K562 (cell line): ENCODE results near the gene MBD5. TPM values are rescaled to one million over a fixed set of nuclear protein-coding genes. Genes with fewer than 3 reads are reported as not detected.

ENCODE experiments used
- ATAC-seq: fragments of 200-7000 bp; cut with Tn5 transposase; 3 replicates; pipeline ENCODE4 v1.9.1; 2020; ENCODE audit warnings: moderate library complexity
- BruUV-seq: library from RNA; stranded (reverse); fragments of 400-500 nt; replicated peaks from 2 replicates; lab custom pipeline; 2021; lab: Mats Ljungman, UMichigan
- CTCF ChIA-PET: fragments of 300-600 bp; formaldehyde crosslinking; extraction: SDS; loops from one replicate; lab custom pipeline; 2021; ENCODE audit warnings: low intra/inter-chr PET ratio; lab: Yijun Ruan, JAX
- POLR2A ChIA-PET: fragments of 300-600, 350-650 bp; sonication (Branson Sonifier 250); formaldehyde crosslinking; extraction: SDS; loops from one replicate; lab custom pipeline; 2021; ENCODE audit warnings: antibody characterized with exemption, inconsistent platforms; lab: Yijun Ruan, JAX
- DNase-seq, 4 experiments: peaks; one replicate each; pipeline versions ENCODE4 v3.0.0 to v3.0.0-alpha.2; 2011 to 2018; ENCODE audit warnings: low spot score in 3 of 4, mixed read lengths in 3 of 4; ENCODE audit errors: extremely low read depth in 1 of 4
- FAIRE-seq: peaks from 2 replicates; lab custom pipeline; 2011; peaks lifted over from hg19 to GRCh38; lab: Jason Lieb, UNC
- H2AFZ ChIP-seq: 2 replicates; pipeline ENCODE4 v1.6.0; 2011; ENCODE audit warnings: low read depth, low read length, control low read depth, inconsistent platforms
- H3K27ac ChIP-seq: fragments of 200-600 bp; 3 replicates; pipeline ENCODE4 v1.8.0; 2011; ENCODE audit warnings: low read depth, mild to moderate bottlenecking, control low read depth, inconsistent platforms, low read length, moderate library complexity, mixed read lengths; ENCODE audit errors: extremely low read depth
- H3K27me3 ChIP-seq, 2 experiments: fragments of 300-600 bp in 1 of 2; 2 replicates in 1 of 2; 3 replicates in 1 of 2; pipeline versions ENCODE4 v1.6.0 to v1.8.0; 2011; ENCODE audit warnings: inconsistent platforms in 2 of 2, low read length in 2 of 2, mild to moderate bottlenecking in 1 of 2, mixed read lengths in 1 of 2, moderate library complexity in 1 of 2; ENCODE audit not compliant: control insufficient read depth in 2 of 2, insufficient read depth in 2 of 2
- H3K36me3 ChIP-seq: fragments of 300-600 bp; 3 replicates; pipeline ENCODE4 v1.8.0; 2011; ENCODE audit warnings: mild to moderate bottlenecking, low read length, inconsistent platforms; ENCODE audit not compliant: control insufficient read depth, insufficient read depth
- H3K4me1 ChIP-seq, 2 experiments: fragments of 200-600 bp in 1 of 2; replicated peaks in 1 of 2; 2 replicates in 1 of 2; 3 replicates in 1 of 2; pipeline versions ENCODE4 v1.5.1 to v1.8.0; 2011; ENCODE audit warnings: inconsistent platforms in 2 of 2, low read length in 2 of 2, mild to moderate bottlenecking in 1 of 2, mixed read lengths in 1 of 2, moderate library complexity in 1 of 2; ENCODE audit not compliant: control insufficient read depth in 2 of 2, insufficient read depth in 2 of 2
- H3K4me2 ChIP-seq: 2 replicates; pipeline ENCODE4 v1.6.1; 2011; ENCODE audit warnings: low read length, control low read depth, inconsistent platforms, mixed read lengths; ENCODE audit not compliant: insufficient read depth
- H3K4me3 ChIP-seq: fragments of 200-600 bp; sonication (generic), shearing (Covaris generic); 2 replicates; pipeline ENCODE4 v1.5.1; 2016; ENCODE audit warnings: control low read depth, inconsistent platforms
- H3K79me2 ChIP-seq: fragments of 200-600 bp; 3 replicates; pipeline ENCODE4 v1.8.0; 2011; ENCODE audit warnings: low read length, inconsistent platforms; ENCODE audit not compliant: control insufficient read depth, insufficient read depth
- H3K9ac ChIP-seq, 2 experiments: 2 replicates each; pipeline versions ENCODE4 v1.6.0 to v1.6.1; 2011; ENCODE audit warnings: low read depth in 2 of 2, low read length in 2 of 2, control low read depth in 1 of 2, inconsistent platforms in 1 of 2, mild to moderate bottlenecking in 1 of 2, mixed read lengths in 1 of 2; ENCODE audit not compliant: insufficient read depth in 1 of 2
- H3K9me1 ChIP-seq: one replicate; pipeline ENCODE4 v1.6.0; 2011; ENCODE audit warnings: inconsistent platforms, mild to moderate bottlenecking, low read length, moderate library complexity; ENCODE audit not compliant: control insufficient read depth, insufficient read depth
- H3K9me3 ChIP-seq: replicated peaks from 2 replicates; pipeline ENCODE4 v1.5.1; 2011; ENCODE audit warnings: low read depth, low read length, inconsistent platforms; ENCODE audit not compliant: control insufficient read depth, insufficient read depth
- H4K20me1 ChIP-seq: replicated peaks from 2 replicates; pipeline ENCODE4 v1.6.1; 2011; ENCODE audit warnings: low read length, inconsistent platforms, mixed read lengths; ENCODE audit not compliant: control insufficient read depth, insufficient read depth
- ARID4B ChIP-seq: sonication (generic); formaldehyde crosslinking; IDR thresholded peaks from 2 replicates; pipeline ENCODE4 v1.8.0; 2022; ENCODE audit warnings: mild to moderate bottlenecking, missing genetic modification reagents
- HDAC8 ChIP-seq: fragments of 450-650 bp; IDR thresholded peaks from 2 replicates; pipeline ENCODE4 v1.6.1; 2016; ENCODE audit warnings: mild to moderate bottlenecking, missing genetic modification characterization, moderate library complexity, missing compliant biosample characterization
- HNRNPK ChIP-seq: fragments of 200-400 bp; formaldehyde crosslinking; IDR thresholded peaks from one replicate; pipeline ENCODE4 v1.6.1; 2018; ENCODE audit warnings: mild to moderate bottlenecking, low read depth, low read length; ENCODE audit not compliant: poor library complexity, severe bottlenecking
- POLR3A ChIP-seq: IDR thresholded peaks from 2 replicates; pipeline ENCODE4 v1.6.1; 2011; ENCODE audit warnings: borderline replicate concordance, mild to moderate bottlenecking, moderate library complexity; ENCODE audit not compliant: insufficient read length, insufficient read depth; ENCODE audit errors: extremely low read depth
- PTBP1 ChIP-seq: fragments of 200-400 bp; formaldehyde crosslinking; IDR thresholded peaks from 2 replicates; pipeline ENCODE4 v1.6.1; 2017; ENCODE audit warnings: low read depth, low read length
- SMARCE1 ChIP-seq: fragments of 450-650 bp; IDR thresholded peaks from 2 replicates; pipeline ENCODE4 v1.7.1; 2016; ENCODE audit warnings: mild to moderate bottlenecking
- SRSF3 ChIP-seq: fragments of 200-400 bp; formaldehyde crosslinking; IDR thresholded peaks from 2 replicates; pipeline ENCODE4 v1.6.1; 2016; ENCODE audit warnings: mild to moderate bottlenecking, low read length, moderate library complexity; ENCODE audit not compliant: insufficient read depth
- TCF3 ChIP-seq: sonication (generic); formaldehyde crosslinking; IDR thresholded peaks from 2 replicates; pipeline ENCODE4 v1.4.0; 2020; ENCODE audit warnings: mild to moderate bottlenecking, missing genetic modification reagents
- ZNF398 ChIP-seq: fragments of 250-450 bp; sonication (Bioruptor Pico); IDR thresholded peaks from 2 replicates; pipeline ENCODE4 v1.8.0; 2021; ENCODE audit warnings: moderate library complexity, mild to moderate bottlenecking, inconsistent platforms
- ZNF785 ChIP-seq: fragments of 250-450 bp; sonication (Bioruptor Pico); IDR thresholded peaks from 2 replicates; pipeline ENCODE4 v1.4.0; 2020; ENCODE audit warnings: mild to moderate bottlenecking
- ZSCAN29 ChIP-seq: fragments of 450-650 bp; IDR thresholded peaks from 2 replicates; pipeline ENCODE4 v1.6.1; 2017
- WGBS: fragments of 100-300 bp; shearing (Covaris generic); methylation state at CpG from one replicate; pipeline ENCODE4 v1.1.6; 2016; ENCODE audit warnings: low coverage, mixed read lengths; ENCODE audit not compliant: insufficient coverage; ENCODE audit errors: missing lambda C conversion rate; 5-methylcytosine and 5-hydroxymethylcytosine counted together
- in situ Hi-C: fragments of 300-500 bp; cut with MboI; formaldehyde crosslinking; loops from 4 replicates; pipeline ENCODE4 v1.15.0; 2018; ENCODE audit warnings: inconsistent platforms, mixed read lengths
- intact Hi-C: fragments of 100-400 bp; cut with micrococcal nuclease; formaldehyde crosslinking; loops from 2 replicates; pipeline ENCODE4 v1.14.2; 2022
- polyA plus RNA-seq, 8 experiments: library from polyadenylated mRNA; depleted of rRNA in 4 of 8; stranded (reverse) in 5 of 8; unstranded in 3 of 8; fragments of >200 nt; fragmentation: Nextera tagmentation in 2 of 8; fragmentation: Illumina TruSeq in 1 of 8; extraction: Ambion mirVana in 2 of 8; extraction: Trizol in 1 of 8; gene quantifications; 2 replicates each; pipeline versions ENCODE4 v1.2.1 to v1.2.3, GENCODE V29; 2011 to 2014; ENCODE audit warnings: inconsistent platforms in 1 of 8, missing spikeins in 1 of 8
- total RNA-seq, 7 experiments: library from RNA; depleted of rRNA in 6 of 7; stranded (reverse); fragments of >200 nt in 6 of 7; fragmentation: Illumina TruSeq in 2 of 7; extraction: Trizol in 2 of 7; gene quantifications; 2 replicates each; pipeline versions ENCODE4 v1.2.1 to v1.2.3, GENCODE V29; 2011 to 2021; ENCODE audit warnings: low replicate concordance in 1 of 7
- TF ChIP-seq, protein P1 (sequence below): IDR thresholded peaks from 2 replicates; pipeline ENCODE4 v1.6.1; 2011; ENCODE audit warnings: borderline replicate concordance, low read depth, mild to moderate bottlenecking, moderate library complexity, low read length; ENCODE audit not compliant: insufficient read depth, poor library complexity, severe bottlenecking

The MBD5 gene
- total and polyA plus RNA-seq, 9 of the 15 experiments (the other 6 are each of a cell fraction or from before 2014, with no cell fraction given), result 3.4 to 14.5 (median 9.0) TPM

DNA sequence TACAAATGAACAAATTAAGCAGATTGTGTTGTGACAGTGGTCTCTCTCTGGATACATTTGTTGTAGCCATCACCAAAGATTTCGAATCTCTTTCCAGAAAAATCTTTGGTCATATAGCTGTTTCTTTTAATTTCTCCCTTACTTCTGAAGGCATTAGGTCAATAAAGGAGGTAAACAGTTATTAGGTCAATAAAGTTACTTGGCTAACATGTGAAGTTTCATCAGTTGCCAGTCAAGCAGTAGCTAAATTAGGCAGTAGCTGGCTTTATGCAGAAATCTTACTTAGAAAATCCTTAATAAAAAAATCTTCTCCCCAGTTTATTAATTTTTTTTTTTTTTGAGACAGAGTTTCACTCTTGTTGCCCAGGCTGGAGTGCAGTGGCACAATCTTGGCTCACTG is 115.5 kb downstream of the MBD5 start:
- DNase-seq, result no peak
- Histone ChIP-seq H3K36me3 (no peaks in the 10 kb centered on the region), H3K9me1 (no peaks in the 10 kb centered on the region), H3K9me3 (no peaks in the 10 kb centered on the region), H3K79me2 (no peaks in the 10 kb centered on the region), H3K9ac (no peak overlapping the region), H3K4me2 (no peak overlapping the region), H2AFZ (no peak overlapping the region), H3K27me3 (no peaks in the 10 kb centered on the region), H4K20me1 (no peaks in the 10 kb centered on the region), H3K4me1 (no peaks in the 10 kb centered on the region), H3K27ac (no peak overlapping the region), H3K4me3 (no peak overlapping the region)
- WGBS, result 0% methylated on average over 1 of the region's 1 CpG
- CTCF ChIA-PET, result no interaction called here
- ATAC-seq, result no peak
- BruUV-seq, result no TSS peak
- POLR2A ChIA-PET, result interaction anchor here (0.9 kb wide), 1 partner anchor 10 kb away, joined by 5 read pairs; no protein-coding TSS in a partner anchor
- in situ Hi-C loops (no loop called here), intact Hi-C loops (no loop called here)
- TF ChIP-seq, protein P1, sequence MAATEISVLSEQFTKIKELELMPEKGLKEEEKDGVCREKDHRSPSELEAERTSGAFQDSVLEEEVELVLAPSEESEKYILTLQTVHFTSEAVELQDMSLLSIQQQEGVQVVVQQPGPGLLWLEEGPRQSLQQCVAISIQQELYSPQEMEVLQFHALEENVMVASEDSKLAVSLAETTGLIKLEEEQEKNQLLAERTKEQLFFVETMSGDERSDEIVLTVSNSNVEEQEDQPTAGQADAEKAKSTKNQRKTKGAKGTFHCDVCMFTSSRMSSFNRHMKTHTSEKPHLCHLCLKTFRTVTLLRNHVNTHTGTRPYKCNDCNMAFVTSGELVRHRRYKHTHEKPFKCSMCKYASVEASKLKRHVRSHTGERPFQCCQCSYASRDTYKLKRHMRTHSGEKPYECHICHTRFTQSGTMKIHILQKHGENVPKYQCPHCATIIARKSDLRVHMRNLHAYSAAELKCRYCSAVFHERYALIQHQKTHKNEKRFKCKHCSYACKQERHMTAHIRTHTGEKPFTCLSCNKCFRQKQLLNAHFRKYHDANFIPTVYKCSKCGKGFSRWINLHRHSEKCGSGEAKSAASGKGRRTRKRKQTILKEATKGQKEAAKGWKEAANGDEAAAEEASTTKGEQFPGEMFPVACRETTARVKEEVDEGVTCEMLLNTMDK, result no peak
- TF ChIP-seq POLR3A (no peak), HDAC8 (tag) (no peak), HNRNPK (no peak), SMARCE1 (no peak), TCF3 (CRISPR knock-in tag) (no peak), ARID4B (CRISPR knock-in tag) (no peak), ZSCAN29 (no peak), ZNF398 (CRISPR knock-in tag) (no peak), PTBP1 (no peak), ZNF785 (CRISPR knock-in tag) (no peak), SRSF3 (no peak)
- no peak for FAIRE-seq
